GM18511 (cell line): Measurements from ENCODE around the gene PGBD5.
A peak's percentile ranks its signal among the peaks of the same experiment; 100 is the strongest.
"Not testable (repeated sequence)": the region's sequence is repeated elsewhere in the genome, so short reads cannot be mapped to it uniquely, and the experiment has no call there.

Experiments used
- ATAC-seq: cut with Tn5 transposase; IDR thresholded peaks from one replicate; pipeline ENCODE4 v1.9.1; 2021; ENCODE audit warnings: mild to moderate bottlenecking, moderate library complexity; ENCODE audit not compliant: unreplicated experiment

Gene PGBD5

DNA sequence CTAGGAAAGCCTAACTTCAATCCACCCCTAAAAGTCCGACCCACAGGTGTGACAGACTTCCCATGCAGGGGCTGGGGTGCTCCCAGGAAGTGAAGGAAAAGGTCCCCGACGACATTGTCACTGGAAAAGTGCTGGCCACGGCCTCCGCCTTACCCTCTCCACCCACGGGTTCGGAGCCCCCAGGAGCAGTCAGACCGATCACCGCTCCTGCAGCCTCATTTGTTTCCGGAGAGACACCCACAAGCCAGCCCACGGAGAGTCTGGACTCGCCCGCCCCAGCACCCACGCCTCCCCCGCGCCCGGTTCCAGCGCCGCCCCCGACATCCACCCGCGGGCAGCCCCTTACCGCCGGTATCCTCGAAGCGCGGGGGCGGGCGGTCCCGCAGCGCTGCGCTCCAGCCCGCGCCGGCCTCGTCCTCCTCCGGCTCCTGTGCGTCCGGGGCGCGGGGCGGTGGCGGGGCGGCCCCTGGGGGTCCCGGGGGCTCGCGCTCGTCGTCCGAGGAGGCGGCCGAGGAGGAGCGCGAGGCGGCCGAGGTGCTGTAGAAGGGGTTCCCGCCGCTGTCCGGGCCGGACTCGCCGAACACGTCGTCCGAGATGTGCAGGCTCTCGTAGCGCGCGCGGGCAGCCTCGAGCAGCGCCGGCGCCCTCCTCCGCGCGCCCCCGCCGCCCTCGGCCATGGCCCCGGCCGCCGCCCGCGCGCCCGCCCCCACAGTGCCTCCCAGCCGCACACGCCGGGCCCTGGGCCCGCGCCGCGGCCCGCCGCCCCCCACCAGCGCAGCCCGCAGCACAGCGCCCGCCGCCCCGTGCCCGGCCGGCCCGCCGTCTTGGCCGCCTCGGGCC lies 660 bp downstream of the PGBD5 start:
- peak; percentile 19 for ATAC-seq

GRCh38 chr1:230424391-230425251 lies 1.5 kb downstream of the PGBD5 start:
- ATAC-seq, result no peak

- ATAC-seq, result no peak
These were observed 2.2 kb downstream of the PGBD5 start for GRCh38 chr1:230423951-230424350.

- no peak for ATAC-seq
These were observed 2.9 kb downstream of the PGBD5 start for GRCh38 chr1:230423261-230423660.

GRCh38 chr1:230422221-230422981 lies 3.7 kb downstream of the PGBD5 start:
- ATAC-seq, result no peak

DNA sequence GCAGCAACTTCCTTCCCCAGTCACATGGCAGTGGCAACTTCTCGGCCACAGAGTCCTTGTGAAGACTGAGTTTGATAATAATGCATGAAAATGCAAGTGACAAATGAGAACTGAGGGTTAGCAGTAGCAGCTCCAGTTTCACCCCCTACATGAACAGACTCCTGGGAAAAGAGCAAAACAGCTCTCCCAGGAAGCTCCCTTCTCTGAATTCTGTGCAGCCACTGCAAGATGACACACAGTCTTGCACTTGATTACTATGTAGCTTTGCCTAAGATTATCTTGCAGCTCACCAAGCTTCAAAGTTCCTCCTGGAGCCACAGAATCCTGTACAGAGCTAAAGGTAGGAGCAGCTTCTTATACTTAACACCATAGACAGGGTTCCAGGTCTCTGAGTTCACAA lies 4.7 kb downstream of the PGBD5 start:
- no peak for ATAC-seq

DNA sequence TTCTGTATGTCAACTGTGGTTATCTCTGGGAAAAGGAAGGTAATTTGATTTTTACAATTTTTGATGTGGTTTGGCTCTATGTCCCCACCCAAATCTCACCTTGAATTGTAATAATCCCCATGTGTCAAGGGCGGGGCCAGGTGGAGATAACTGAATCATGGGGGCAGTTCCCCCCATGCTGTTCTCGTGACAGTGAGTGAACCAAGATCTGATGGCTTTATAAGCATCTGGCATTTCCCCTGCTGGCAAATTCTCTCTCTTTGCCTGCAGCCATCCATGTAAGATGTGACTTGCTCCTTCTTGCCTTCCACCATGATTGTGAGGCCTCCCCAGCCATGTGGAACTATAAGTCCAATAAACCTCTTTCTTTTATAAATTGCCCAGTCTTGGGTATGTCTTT lies 5.8 kb downstream of the PGBD5 start:
- ATAC-seq, result not testable (repeated sequence)

GRCh38 chr1:230416430-230416829 lies 9.7 kb downstream of the PGBD5 start:
- ATAC-seq, result no peak

DNA sequence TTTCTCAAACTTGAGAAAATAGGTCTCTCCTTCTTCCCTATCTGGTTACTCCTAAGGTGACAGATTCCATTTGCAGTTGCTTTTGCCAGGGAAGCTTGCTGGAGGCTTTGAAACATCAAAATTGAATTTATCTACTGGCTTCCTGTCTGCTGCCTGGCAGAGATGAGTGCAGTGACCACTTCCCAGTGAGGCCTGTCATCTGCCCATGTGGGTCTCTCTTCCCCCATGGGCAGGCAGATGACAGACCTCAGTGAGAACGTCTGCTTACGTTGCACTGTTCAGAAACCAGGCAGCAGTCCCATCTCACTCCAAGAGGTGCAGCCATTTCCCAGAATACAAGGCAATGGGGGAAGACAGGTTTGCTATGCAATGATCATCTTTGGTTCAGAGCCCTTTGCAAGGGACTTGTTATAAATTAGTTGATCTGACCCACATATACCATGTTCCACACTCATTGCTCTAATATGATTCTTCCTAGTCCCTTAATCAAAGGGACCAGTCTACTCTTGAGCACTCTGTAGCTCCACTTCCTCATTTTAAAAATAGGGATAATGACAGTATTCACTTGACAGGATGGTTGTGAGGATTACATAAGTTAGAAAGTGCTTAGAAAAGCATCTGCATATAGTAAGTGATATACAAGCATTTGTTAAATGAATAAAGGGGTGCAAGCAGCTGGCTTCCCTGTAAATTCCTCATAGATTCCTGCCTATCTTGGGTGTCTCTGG lies 10.6 kb downstream of the PGBD5 start:
- no peak for ATAC-seq

DNA sequence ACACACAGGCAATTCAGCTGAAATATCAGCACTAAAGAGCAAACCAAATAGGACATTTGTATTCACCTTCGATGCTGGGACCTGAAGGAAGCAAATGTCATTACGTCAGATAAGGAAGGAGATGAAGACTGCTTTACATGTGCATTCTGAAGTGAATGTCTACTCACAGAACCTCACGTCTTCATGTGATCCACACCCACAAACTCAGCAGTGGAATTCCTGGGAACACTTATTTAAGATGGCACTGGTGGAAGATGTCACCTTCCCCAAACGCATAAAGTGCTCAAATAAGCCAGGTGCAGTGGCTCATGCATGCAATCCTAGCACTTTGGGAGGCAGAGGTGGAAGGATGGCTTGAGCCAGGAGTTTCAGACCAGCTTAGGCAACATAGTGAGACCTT lies 11.4 kb downstream of the PGBD5 start:
- no peak for ATAC-seq

DNA sequence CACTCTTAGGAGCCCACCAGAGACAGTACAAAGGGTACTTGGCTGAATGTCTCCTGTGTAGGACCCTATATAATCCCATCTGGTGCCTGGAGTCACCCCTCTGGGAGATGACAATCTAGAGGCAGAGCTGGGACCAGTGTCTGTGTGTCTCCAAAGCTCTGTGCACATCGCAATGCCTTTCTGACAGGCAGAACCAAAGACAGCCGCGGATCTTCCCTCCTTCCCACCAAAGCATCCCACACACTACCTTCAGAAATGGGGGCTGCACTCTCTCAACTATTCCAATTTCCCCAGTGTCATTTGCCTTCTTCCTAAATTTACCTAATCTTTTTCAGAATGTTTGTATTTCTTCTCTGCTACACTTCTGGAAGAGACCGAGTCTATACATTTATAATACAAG lies 12.0 kb downstream of the PGBD5 start:
- ATAC-seq, result no peak

DNA sequence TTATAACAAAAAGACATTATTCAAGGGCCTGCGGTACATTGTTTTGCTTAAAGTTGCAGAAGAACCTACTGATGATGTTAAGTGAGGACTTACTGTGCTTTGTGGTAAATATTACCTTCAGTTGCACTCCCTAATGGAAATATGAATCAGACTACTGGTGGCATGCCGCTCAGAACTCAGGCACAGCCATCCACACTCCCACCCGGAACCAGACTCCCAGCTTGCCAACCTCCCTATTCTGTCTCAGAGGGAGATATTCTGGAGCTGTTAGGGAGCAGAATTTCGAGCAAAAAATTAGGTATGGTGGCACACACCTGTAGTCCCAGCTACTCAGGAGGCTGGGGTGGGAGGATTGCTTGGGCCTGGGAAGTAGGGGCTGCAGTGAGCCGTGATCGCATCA lies 13.1 kb downstream of the PGBD5 start:
- no peak for ATAC-seq

- no peak for ATAC-seq
These were observed 17.2 kb downstream of the PGBD5 start for GRCh38 chr1:230408971-230409370.

GRCh38 chr1:230407351-230407750 lies 18.8 kb downstream of the PGBD5 start:
- no peak for ATAC-seq

DNA sequence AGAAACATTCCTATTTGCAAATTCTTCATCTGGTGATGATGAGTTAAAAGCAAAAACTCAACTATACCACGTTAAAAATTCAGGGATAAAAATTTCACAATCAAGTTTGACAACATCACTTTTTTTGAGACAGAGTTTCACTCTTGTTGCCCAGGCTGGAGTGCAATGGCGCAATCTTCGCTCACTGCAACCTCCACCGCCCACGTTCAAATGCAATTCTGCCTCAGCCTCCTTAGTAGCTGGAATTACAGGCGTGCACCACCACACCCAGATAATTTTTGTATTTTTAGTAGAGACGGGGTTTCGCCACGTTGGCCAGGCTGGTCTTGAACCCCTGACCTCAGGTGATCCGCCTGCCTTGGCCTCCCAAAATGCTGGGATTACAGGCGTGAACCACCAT lies 19.4 kb downstream of the PGBD5 start:
- not testable (repeated sequence) for ATAC-seq

GRCh38 chr1:230403442-230403841 lies 22.7 kb downstream of the PGBD5 start:
- ATAC-seq, result no peak

GRCh38 chr1:230401763-230402294 lies 24.3 kb downstream of the PGBD5 start:
- no peak for ATAC-seq

- ATAC-seq, result no peak
These were observed 25.0 kb downstream of the PGBD5 start for GRCh38 chr1:230401101-230401500.

DNA sequence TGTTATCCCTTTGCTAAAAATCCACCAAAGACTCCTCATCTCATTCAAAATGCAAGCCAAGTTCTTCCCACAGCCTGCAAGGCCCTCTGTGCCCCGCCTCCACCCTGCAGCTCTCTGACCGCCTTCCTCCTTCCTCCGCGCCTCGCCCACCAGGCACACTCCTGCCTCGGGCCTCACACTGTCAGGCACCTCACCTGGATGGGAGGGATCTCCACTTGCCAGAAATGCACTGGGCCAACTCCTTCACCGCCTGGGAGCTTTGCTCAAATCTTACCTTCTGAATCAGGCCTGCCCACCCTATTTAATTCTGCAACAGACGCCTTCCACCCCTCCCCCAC lies 26.2 kb downstream of the PGBD5 start:
- no peak for ATAC-seq

- no peak for ATAC-seq
These were observed 26.7 kb downstream of the PGBD5 start for GRCh38 chr1:230399321-230400006.
